GM12891 (cell line): ENCODE results near the gene LHX3.

Source experiments
- DNase-seq: peaks from one replicate; pipeline ENCODE4 v3.0.0; 2011; ENCODE audit warnings: low spot score; ENCODE audit not compliant: insufficient read length
- FAIRE-seq: peaks from 2 replicates; lab custom pipeline; 2011; peaks lifted over from hg19 to GRCh38; lab: Jason Lieb, UNC
- PAX5 ChIP-seq: IDR thresholded peaks from 2 replicates; pipeline ENCODE4 v1.6.1; 2011; ENCODE audit warnings: low read length, moderate library complexity, mild to moderate bottlenecking; ENCODE audit not compliant: insufficient read depth, severe bottlenecking
- POLR2A ChIP-seq: IDR thresholded peaks from 2 replicates; pipeline ENCODE4 v1.6.1; 2011; ENCODE audit warnings: low read depth, low read length, control low read depth
- POLR2AphosphoS5 ChIP-seq: IDR thresholded peaks from 2 replicates; pipeline ENCODE4 v1.6.1; 2011; ENCODE audit warnings: low read depth, low read length, control low read depth
- POU2F2 ChIP-seq: IDR thresholded peaks from 2 replicates; pipeline ENCODE4 v1.6.1; 2011; ENCODE audit warnings: low read depth, mild to moderate bottlenecking, control low read depth, low read length, moderate library complexity
- SPI1 ChIP-seq: IDR thresholded peaks from 2 replicates; pipeline ENCODE4 v1.6.1; 2011; ENCODE audit warnings: low read depth, low read length, control low read depth
- TAF1 ChIP-seq: IDR thresholded peaks from 2 replicates; pipeline ENCODE4 v1.6.1; 2011; ENCODE audit warnings: low read depth, low read length, control low read depth

Gene LHX3

GRCh38 chr9:136234597-136234996, 29.7 kb upstream of the LHX3 start:
- FAIRE-seq (no peak), DNase-seq (no peak)
- TF ChIP-seq POU2F2 (no peak), POLR2A (no peak), SPI1 (no peak), POLR2AphosphoS5 (no peak)

GRCh38 chr9:136233868-136234267, 28.9 kb upstream of the LHX3 start:
- TF ChIP-seq POLR2AphosphoS5 (no peak), TAF1 (no peak), SPI1 (no peak), POLR2A (no peak), PAX5 (no peak), POU2F2 (no peak)
- no peak for DNase-seq
- FAIRE-seq = no peak

- no peak for FAIRE-seq
These were observed 28.5 kb upstream of the LHX3 start for GRCh38 chr9:136233411-136233810.

GRCh38 chr9:136232969-136233368, 28.0 kb upstream of the LHX3 start:
- FAIRE-seq (no peak), DNase-seq (no peak)
- TF ChIP-seq PAX5 (no peak), TAF1 (no peak), POLR2AphosphoS5 (no peak), SPI1 (no peak), POU2F2 (no peak), POLR2A (no peak)

More at GRCh38 chr9:136233411-136233810, 28.5 kb upstream of the LHX3 start:
- TF ChIP-seq PAX5 (no peak), SPI1 (no peak), POLR2AphosphoS5 (no peak), POU2F2 (no peak), POLR2A (no peak), TAF1 (no peak)
- no peak for DNase-seq

- DNase-seq (no peak), FAIRE-seq (no peak)
These were observed 26.8 kb upstream of the LHX3 start for GRCh38 chr9:136231478-136232297.

GRCh38 chr9:136230773-136231172, 25.8 kb upstream of the LHX3 start:
- DNase-seq (no peak), FAIRE-seq (no peak)
- TF ChIP-seq PAX5 (no peak), SPI1 (no peak), POLR2AphosphoS5 (no peak), TAF1 (no peak), POLR2A (no peak), POU2F2 (no peak)

More at GRCh38 chr9:136231478-136232297, 26.8 kb upstream of the LHX3 start:
- TF ChIP-seq TAF1 = no peak
- no peak for TF ChIP-seq POLR2A
- TF ChIP-seq POU2F2 = no peak
- TF ChIP-seq SPI1 = no peak
- TF ChIP-seq PAX5 = no peak
- TF ChIP-seq POLR2AphosphoS5 = no peak

GRCh38 chr9:136230365-136230764, 25.4 kb upstream of the LHX3 start:
- FAIRE-seq = no peak
- no peak for TF ChIP-seq POLR2AphosphoS5
- no peak for TF ChIP-seq POLR2A
- TF ChIP-seq SPI1 = no peak
- no peak for TF ChIP-seq TAF1
- TF ChIP-seq POU2F2 = no peak
- no peak for TF ChIP-seq PAX5

GRCh38 chr9:136229096-136230065, 24.5 kb upstream of the LHX3 start:
- no peak for TF ChIP-seq SPI1
- TF ChIP-seq POLR2A = no peak
- no peak for TF ChIP-seq PAX5
- TF ChIP-seq POLR2AphosphoS5 = no peak
- TF ChIP-seq POU2F2 = no peak
- no peak for TF ChIP-seq TAF1
- no peak for FAIRE-seq
- no peak for DNase-seq

More at GRCh38 chr9:136230365-136230764, 25.4 kb upstream of the LHX3 start:
- no peak for DNase-seq
